Dedifferentiated amniotic fluid mesenchymal stem cell (primary cell): Measurements from ENCODE around the gene CENPE.
A peak's percentile ranks its signal among the peaks of the same experiment; 100 is the strongest.

ENCODE experiments used
- DNase-seq: peaks from one replicate; pipeline ENCODE4 v3.0.0-alpha.2; 2016; ENCODE audit errors: extremely low spot score

The CENPE gene

GRCh38 chr4:103136671-103137445 is 61.3 kb downstream of the CENPE start:
- DNase-seq: no peak

DNA sequence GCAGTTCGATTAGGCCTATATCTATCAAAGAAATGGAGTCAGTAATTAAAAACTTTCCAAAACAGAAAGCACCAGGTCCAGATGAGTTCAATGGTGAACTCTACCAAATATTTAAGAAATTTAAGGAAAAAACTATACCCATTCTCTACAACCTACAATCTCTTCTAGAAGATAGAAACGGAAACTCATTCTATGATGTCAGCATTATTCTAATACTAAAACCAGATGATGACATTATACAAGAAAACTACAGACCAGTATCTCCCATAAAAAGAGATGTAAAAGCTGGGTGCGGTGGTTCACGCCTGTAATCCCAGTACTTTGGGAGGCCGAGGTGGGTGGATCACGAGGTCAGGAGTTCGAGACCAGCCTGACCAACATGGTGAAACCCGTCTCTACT is 69.0 kb downstream of the CENPE start:
- DNase-seq: no peak

GRCh38 chr4:103126126-103126525 is 72.0 kb downstream of the CENPE start:
- DNase-seq: no peak

DNA sequence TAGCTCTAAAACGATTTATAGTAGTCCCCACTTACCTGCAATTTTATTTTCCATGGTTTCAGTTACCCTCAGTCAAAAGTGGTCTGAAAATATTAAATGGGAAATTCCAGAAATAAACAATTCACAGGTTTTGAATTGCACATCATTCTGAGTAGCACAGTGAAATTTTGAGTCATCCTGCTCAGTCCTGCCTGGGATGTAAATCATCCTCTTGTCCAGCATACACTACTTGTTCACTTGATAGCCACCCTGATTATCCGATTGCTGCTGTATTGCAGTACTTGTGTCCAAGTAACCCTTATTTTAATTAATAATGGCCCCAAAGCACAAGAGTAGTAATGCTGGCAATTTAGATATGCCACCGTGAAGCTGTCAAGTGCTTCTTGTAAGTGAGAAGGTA is 75.0 kb downstream of the CENPE start:
- no peak for DNase-seq

DNA sequence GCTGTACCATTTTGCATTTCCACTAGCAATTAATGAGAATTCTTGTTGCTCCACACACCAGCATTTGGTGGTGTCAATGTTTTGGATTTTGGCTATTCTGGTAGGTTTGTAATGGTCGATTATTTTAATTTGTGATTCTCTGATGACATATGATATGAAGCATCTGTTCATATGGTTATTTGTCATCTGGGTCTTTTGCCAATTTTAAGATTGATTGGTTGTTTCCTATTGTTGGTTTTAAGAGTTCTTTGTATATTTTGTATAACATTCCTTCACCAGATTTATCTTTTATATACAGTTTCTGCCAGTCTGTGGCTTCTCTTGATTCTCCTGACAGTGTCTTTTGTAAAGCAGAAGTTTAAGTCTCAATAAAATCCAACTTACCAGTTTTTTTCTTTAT is 80.0 kb downstream of the CENPE start:
- DNase-seq: no peak

GRCh38 chr4:103111598-103111997 is 86.5 kb downstream of the CENPE start:
- DNase-seq: no peak

DNA sequence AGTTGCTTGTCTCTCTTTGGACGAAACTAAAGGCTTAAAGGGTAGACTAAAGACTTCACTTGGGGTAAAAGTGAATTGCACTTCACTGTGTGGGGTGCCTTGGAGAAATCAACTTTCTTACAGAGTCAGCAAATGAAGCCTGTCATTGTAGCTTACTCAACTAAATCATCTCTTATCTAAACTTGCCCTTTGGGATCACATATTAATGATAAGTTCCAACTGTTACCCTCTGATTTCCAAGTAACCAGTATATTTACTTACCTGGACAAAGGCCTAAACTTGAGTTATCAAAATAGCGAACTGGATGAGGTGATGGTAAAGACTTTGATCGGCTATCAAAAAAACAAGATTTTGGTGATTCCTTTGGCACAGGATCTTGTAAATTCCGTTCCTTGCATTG is 89.6 kb downstream of the CENPE start:
- DNase-seq: no peak

GRCh38 chr4:103105558-103106356 is 92.4 kb downstream of the CENPE start:
- DNase-seq: no peak

DNA sequence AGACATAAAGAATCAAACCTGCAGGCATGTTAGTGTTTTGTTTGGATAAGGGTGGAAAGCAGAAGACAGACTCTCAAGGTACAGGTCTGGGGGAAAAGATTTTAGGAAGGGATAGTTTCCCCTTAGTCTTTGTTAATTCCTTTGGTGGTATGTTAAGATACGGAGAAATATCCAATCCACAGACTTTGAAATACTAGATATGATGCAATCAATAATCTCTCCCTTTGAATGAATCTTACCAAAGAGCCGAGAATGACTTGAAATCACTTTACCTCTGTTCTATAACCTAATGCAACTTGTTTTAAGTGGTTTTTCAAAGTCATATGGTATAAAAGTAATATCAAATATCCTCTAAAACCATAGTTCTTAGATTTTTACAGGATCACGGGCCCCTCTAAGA is 93.3 kb downstream of the CENPE start:
- DNase-seq: no peak

- no peak for DNase-seq
Observed at GRCh38 chr4:103100691-103101090, 97.5 kb downstream of the CENPE start.

- peak; percentile 98 for DNase-seq
Observed at GRCh38 chr4:103099691-103100392, 98.3 kb downstream of the CENPE start, which contains the start of gene BDH2. Gene BDH2, minus strand, starts transcription at chr4:103099834. Its CDS starts 3,580 bp downstream, at chr4:103096254.

GRCh38 chr4:103098756-103099440 is 99.2 kb downstream of the CENPE start:
- no peak for DNase-seq

DNA sequence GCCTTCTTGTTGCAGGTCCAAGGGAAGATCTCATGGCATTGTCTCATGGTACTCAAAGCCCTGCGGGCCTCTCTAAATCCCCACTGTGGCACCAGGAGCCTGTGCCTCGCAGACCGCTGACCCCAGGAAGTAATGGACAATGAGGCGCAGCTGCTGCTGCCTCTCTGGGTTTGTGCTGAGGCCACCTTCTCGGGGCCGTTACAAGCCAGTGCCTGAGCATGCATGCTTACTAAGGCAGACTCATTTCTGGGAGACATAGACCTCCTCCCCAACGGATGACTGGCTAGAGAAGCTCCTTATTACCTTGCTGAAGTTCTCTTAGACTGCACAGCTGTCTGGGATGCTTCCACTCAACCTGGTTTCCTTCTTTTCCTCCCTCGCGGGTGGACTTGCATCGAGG is 99.8 kb downstream of the CENPE start:
- DNase-seq: no peak

DNA sequence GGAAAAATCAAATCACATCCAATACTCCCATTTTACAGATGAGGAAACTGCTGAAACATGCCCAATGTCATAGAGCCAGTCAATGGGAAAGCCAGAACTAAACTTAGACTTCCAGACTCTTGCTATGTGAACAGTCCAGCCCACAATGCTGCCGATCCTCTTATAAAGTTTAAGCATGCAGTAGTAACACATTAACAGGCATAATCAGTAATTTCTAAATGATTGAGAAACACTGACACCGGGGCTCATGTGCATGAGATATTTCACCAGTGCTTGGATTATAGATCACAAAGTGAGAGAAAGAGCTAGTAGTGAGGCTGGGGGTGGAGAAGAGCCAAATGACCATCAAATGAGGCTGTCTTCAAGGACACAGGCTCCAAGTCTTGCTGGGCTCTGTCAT is 101.0 kb downstream of the CENPE start:
- no peak for DNase-seq

DNA sequence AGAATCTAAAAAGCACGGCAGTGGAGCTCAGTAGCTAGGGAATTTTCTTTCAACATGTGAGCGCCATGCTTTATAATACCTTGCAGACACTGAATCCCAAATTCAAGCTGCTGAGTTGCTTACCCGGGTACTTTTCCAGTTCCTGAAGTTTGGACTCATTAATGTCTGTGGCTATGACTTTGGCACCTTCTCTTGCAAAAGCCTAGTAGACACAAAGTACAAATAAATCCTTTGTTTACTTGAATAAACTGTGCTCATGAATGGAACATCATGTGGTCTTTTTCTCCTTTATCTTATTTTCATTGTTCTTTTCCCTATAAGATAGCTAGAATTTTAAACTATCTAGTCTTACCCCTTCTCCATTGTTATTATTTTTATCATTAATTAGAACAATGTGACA is 103.1 kb downstream of the CENPE start:
- DNase-seq: no peak

- no peak for DNase-seq
Observed at GRCh38 chr4:103092245-103092644, 105.9 kb downstream of the CENPE start.

- peak; percentile 54 for DNase-seq
Observed at GRCh38 chr4:103091601-103092223, 106.4 kb downstream of the CENPE start.

GRCh38 chr4:103089481-103089880 is 108.7 kb downstream of the CENPE start:
- DNase-seq: no peak

DNA sequence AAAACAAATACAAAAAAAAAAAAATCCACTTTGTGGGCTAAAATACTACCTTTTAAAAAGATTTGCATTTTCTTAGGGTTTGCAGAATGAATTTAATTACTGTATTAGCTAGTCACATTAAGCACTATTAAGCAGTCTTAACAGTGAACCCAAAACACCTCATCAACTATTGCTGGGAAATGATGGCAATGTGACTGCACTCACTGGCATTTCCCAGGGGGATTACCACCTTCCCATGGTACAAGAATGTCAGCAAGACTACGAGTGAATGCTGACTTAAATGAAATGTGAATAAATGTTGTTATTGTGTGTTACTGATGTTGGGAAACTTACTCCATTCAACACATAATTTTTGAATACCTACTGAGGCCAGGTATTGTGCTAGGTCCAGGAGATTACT is 111.6 kb downstream of the CENPE start:
- DNase-seq: no peak

GRCh38 chr4:103085555-103086196 is 112.5 kb downstream of the CENPE start:
- DNase-seq: no peak

- DNase-seq: no peak
Observed at GRCh38 chr4:103079621-103080020, 118.5 kb downstream of the CENPE start.
